Activated gamma-delta T cell (primary cell): Measurements from ENCODE around the gene B4GAT1.
"Not testable (repeated sequence)": the region's sequence is repeated elsewhere in the genome, so short reads cannot be mapped to it uniquely, and the experiment has no call there.

Experiments
- DNase-seq: peaks from one replicate; lab custom pipeline; 2025; lab: John Stamatoyannopoulos, UW

The B4GAT1 gene

GRCh38 chr11:66363187-66363601 lies 15.8 kb upstream of the B4GAT1 start:
- no peak for DNase-seq

GRCh38 chr11:66362481-66363147 lies 15.2 kb upstream of the B4GAT1 start:
- no peak for DNase-seq

GRCh38 chr11:66361502-66361941 lies 14.1 kb upstream of the B4GAT1 start:
- no peak for DNase-seq

- DNase-seq: no peak
Observed at GRCh38 chr11:66360406-66361073, 13.1 kb upstream of the B4GAT1 start.

- DNase-seq: no peak
Observed at GRCh38 chr11:66359662-66360087, 12.2 kb upstream of the B4GAT1 start.

- DNase-seq: not testable (repeated sequence)
Observed at GRCh38 chr11:66350560-66351235, 3.3 kb upstream of the B4GAT1 start.

- DNase-seq: no peak
Observed at GRCh38 chr11:66349084-66349386, 1.6 kb upstream of the B4GAT1 start.

GRCh38 chr11:66346476-66347424 lies 679 bp downstream of the B4GAT1 start:
- no peak for DNase-seq

GRCh38 chr11:66345316-66345649 lies 2.1 kb downstream of the B4GAT1 start:
- DNase-seq: no peak

GRCh38 chr11:66344550-66345315 lies 2.7 kb downstream of the B4GAT1 start, which contains the start of gene BRMS1:
TSS of gene BRMS1 (minus strand) at chr11:66345104. CDS start at chr11:66342234, 2,870 bp downstream.
- DNase-seq: peak; percentile 85

DNA sequence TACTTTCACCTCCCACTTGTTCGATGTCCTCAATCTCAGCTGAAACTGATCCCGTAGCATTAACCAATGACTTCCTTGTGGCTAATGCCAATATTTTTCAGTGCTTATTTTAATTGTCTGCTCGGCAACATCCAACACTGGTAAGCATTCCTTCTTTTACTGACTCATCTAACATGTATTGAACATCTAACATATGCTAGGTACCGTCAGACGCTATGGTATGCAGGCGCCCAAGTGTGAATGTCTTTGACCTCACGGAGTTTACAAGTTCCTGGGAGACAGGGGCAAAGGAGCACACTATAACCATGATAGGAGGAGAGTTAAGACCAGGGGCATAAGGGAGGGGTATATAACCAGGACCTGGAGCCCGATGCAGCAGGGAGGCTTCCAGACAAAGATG lies 4.3 kb downstream of the B4GAT1 start:
- no peak for DNase-seq

DNA sequence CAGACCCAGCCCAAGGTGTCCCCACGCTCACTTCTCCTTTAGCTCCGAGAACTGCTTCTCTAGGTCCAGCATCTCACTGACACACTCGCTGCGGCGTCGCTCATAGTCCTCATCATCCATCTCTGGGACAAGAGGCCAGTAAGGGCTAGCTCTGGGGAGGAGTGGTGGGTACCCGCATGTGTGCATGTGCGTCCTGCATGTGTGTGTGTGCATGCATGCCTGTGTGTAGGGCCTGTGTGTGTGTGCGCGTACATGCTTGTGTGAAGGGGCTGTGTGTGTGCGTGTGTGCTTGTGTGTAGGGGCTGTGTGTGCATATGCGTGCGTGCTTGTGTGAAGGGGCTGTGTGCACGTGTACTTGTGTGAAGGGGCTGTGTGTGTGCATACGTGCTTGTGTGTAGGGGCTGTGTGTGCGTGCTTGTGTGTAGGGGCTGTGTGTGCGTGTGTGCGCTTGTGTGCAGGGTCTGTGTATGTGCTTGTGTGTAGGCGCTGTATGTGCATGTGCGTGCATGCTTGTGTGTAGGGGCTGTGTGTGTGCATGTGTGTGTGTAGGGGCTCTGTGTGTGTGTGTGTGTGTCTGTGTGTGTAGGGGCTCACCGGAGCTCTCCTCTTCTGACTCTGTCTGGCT lies 5.8 kb downstream of the B4GAT1 start:
- no peak for DNase-seq

DNA sequence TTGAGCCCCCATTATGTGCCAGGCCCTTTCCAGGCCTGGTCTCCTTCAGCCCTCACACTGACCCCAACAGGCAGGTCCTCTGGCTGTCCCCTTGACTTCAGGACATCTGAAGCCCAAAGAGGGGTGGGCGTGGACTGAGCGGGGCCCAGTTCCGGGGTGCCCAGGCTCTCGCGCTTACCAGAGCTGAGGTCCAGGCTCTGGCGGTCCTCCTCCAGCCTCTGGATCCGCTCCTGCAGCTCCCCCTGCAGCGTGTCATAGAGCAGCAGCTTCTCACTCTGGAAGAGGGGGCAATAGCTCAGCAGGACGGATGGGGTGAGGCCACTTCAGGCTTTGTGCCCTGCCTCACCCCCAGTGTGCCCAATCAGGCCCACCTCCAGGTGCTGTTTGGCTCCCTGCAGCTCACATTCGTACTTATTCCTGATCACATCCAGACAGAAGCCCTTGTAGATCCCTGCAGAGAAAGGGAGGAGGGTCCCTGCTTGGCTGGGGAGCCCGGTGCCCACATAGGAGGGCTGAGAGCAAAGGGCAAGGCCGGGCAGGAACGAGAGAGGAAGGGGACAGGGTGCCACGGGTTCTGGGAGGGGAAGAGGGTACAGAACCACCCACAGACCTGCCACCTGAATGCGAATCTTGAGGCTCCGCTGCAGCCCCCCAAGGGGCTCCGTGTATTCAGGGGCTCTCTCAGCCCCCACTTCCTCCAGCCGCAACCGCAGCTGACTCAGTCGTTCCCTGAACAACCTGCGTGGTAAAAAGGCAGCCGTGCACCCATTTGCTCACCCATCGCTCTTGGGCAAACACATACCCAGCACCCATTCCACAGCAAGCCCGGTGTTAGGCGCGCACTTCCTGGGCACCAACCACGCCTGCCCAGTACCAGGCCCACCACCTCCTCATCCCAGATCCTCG lies 6.6 kb downstream of the B4GAT1 start:
- DNase-seq: no peak

GRCh38 chr11:66339686-66340483 lies 7.5 kb downstream of the B4GAT1 start:
- no peak for DNase-seq

DNA sequence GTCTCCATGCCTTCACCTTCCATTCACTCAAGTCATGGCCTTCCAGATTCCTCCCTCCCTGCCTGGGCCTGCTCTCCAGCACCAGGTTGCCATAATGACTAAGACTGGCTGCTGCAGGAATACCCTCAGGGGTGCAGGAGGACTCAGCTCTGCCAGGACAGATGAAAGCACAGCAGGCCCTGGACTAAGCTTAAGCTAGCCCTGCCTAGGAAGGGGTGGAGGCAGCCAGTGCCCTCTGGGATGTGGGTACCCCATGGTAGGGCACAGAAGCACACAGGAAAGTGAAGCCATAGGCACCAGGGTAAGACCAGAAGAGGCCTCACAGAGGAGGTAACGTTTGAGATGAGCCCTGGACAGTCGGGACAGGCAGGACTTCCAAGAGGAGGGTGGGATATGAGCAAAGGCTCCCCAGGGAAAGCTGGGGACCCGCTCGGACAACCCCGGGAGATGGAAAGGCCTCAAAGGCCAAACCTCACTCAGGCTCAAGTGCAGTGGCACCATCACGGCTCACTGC lies 8.2 kb downstream of the B4GAT1 start:
- DNase-seq: no peak

DNA sequence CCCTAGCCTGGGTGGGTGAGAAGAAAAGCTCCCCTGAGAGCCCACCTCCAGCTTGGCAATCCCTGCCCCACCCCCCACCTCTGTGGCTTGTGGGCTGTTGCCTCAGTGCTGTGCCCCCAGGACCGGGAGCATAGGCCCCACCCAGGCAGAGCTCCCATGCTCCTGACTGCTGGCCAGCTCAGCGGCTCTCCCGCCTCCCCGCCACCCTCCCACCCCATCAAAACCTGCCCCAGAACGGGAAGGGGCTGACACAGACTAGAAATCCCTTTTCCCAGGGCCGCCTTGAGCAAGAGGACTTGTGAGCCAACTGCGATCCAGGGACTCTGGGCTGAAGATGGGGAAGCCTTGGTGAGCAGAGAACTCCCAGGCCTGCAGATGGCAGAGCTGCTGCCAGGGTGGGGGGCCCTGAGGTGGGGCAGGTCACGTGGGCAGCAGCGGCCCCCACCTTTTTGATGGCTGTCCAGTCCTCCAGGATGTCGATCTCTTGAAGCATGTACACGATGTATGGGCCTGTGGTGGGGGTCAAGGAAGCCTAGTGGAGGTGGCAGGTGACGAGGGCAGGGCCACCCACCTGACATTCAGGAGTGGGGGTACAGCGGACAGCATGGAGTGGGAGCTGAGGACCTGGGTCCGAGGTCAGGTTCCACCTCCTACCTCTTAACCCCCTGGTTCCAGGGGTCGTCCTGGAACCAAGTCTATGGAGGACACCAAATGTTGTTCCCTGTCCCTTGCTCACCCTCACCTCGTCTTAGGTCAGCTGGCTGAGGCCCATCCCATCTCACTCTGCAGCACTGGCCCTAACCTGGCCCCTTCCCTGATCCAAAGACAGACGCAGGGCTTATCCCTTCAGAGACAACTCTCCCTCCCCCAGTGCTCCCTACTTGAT lies 8.9 kb downstream of the B4GAT1 start:
- no peak for DNase-seq

DNA sequence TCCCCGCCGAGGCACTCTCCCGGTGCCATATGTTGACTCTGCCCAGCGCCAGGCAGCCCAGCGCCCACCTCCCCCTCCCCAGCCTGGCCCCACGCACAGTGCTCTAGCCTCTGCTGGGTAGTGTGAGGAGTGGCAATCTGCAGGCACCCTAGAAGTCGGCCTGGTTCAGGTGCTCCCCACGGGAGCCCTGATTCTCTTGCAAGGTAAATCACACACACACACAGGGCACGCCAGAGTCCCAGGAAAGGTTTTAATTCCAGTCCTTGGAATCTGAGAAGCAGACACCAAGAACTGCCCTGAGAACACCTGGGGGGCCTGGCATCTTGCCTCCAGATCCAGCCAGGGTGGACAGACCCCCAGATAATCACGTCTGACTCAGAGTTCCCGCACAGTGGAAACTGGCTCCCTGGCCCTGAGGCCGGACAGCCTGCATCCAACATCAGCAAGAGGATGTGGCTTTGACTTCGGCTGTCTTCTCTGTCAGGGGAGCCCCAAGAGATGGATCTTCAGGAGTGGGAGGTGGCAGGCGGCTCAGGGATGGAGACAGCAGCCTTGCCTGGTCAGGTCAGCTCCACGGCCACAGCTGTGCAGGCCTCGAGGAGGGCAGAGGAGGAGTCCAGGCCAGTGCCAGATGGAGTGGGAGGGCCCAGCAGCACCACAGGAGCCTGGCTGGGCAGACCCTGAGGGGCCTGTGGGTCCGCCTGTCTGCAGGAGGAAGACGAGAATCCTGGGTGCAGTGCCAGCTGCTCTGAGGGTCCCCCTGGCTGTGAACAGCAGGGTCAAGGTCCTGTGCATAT lies 10.1 kb downstream of the B4GAT1 start:
- DNase-seq: no peak
